HepG2 (cell line): ENCODE results near the gene PEMT. TPM values are rescaled to one million over a fixed set of nuclear protein-coding genes. Genes with fewer than 3 reads are reported as not detected.

Source experiments
- CCAR2 ChIP-seq: fragments of 200-400 bp; formaldehyde crosslinking; optimal IDR thresholded peaks from 2 replicates; pipeline ENCODE3; 2018; ENCODE audit warnings: low read depth, mild to moderate bottlenecking, low read length, moderate library complexity
- MTA1 ChIP-seq: sonication (generic); formaldehyde crosslinking; IDR thresholded peaks from 2 replicates; pipeline ENCODE4 v1.4.0; 2020; ENCODE audit warnings: missing genetic modification reagents, mild to moderate bottlenecking, borderline replicate concordance
- TOE1 ChIP-seq: sonication (generic); formaldehyde crosslinking; IDR thresholded peaks from 2 replicates; pipeline ENCODE4 v1.4.0; 2020; ENCODE audit warnings: mild to moderate bottlenecking, missing genetic modification reagents
- ZBTB7A ChIP-seq: sonication (generic); formaldehyde crosslinking; IDR thresholded peaks from 2 replicates; pipeline ENCODE4 v1.8.0; 2022; ENCODE audit warnings: mild to moderate bottlenecking, missing genetic modification reagents
- ZNF746 ChIP-seq: sonication (generic); formaldehyde crosslinking; IDR thresholded peaks from 2 replicates; pipeline ENCODE4 v1.8.0; 2022; ENCODE audit warnings: mild to moderate bottlenecking, missing genetic modification reagents
- ZNF777 ChIP-seq: sonication (generic); formaldehyde crosslinking; IDR thresholded peaks from 2 replicates; pipeline ENCODE4 v1.4.0; 2020; ENCODE audit warnings: missing genetic modification reagents
- ZNF879 ChIP-seq: sonication (generic); formaldehyde crosslinking; IDR thresholded peaks from 2 replicates; pipeline ENCODE4 v1.8.1; 2023; ENCODE audit warnings: missing genetic modification reagents
- polyA plus RNA-seq, 8 experiments: library from polyadenylated mRNA; depleted of rRNA in 3 of 8; stranded (reverse) in 7 of 8; unstranded in 1 of 8; fragments of >200 nt; fragmentation: Illumina TruSeq in 4 of 8; extraction: Trizol in 4 of 8; gene quantifications; 2 replicates each; pipeline versions ENCODE4 v1.2.1 to v1.2.3, GENCODE V29; 2011 to 2016; ENCODE audit warnings: low read depth in 4 of 8, missing spikeins in 1 of 8, mixed read lengths in 1 of 8; ENCODE audit not compliant: insufficient read depth in 1 of 8
- total RNA-seq, 5 experiments: library from RNA; depleted of rRNA; stranded (reverse); fragments of >200 nt; fragmentation: Illumina TruSeq; extraction: Trizol; gene quantifications; 2 replicates each; pipeline ENCODE4 v1.2.3, GENCODE V29; 2016; ENCODE audit warnings: low read depth in 1 of 5
- TF ChIP-seq, protein P1 (sequence below): sonication (generic); formaldehyde crosslinking; IDR thresholded peaks from 2 replicates; pipeline ENCODE4; 2020; ENCODE audit warnings: missing genetic modification reagents, mild to moderate bottlenecking, borderline replicate concordance
- TF ChIP-seq, protein P2 (sequence below): sonication (generic); formaldehyde crosslinking; IDR thresholded peaks from 2 replicates; pipeline ENCODE4 v1.5.1; 2020; ENCODE audit warnings: mild to moderate bottlenecking, moderate library complexity, missing genetic modification reagents
- TF ChIP-seq, protein P3 (sequence below): sonication (generic); formaldehyde crosslinking; IDR thresholded peaks from 2 replicates; pipeline ENCODE4 v1.8.1; 2022; ENCODE audit warnings: mild to moderate bottlenecking, missing genetic modification reagents
- TF ChIP-seq, protein P4 (sequence below): sonication (generic); formaldehyde crosslinking; IDR thresholded peaks from 2 replicates; pipeline ENCODE4 v1.4.0; 2020; ENCODE audit warnings: missing genetic modification reagents
- TF ChIP-seq, protein P5 (sequence below): sonication (generic); formaldehyde crosslinking; IDR thresholded peaks from 2 replicates; pipeline ENCODE4 v1.4.0; 2020; ENCODE audit warnings: mild to moderate bottlenecking, missing genetic modification reagents, borderline replicate concordance
- TF ChIP-seq, protein P6 (sequence below): sonication (generic); formaldehyde crosslinking; IDR thresholded peaks from 2 replicates; pipeline ENCODE4 v1.8.1; 2023; ENCODE audit warnings: missing genetic modification reagents, inconsistent platforms, borderline replicate concordance

The PEMT gene
- total and polyA plus RNA-seq, 2 of the 13 experiments (the other 11 are each of a cell fraction or from before 2014, with no cell fraction given): 31.7 to 43.6 TPM

DNA sequence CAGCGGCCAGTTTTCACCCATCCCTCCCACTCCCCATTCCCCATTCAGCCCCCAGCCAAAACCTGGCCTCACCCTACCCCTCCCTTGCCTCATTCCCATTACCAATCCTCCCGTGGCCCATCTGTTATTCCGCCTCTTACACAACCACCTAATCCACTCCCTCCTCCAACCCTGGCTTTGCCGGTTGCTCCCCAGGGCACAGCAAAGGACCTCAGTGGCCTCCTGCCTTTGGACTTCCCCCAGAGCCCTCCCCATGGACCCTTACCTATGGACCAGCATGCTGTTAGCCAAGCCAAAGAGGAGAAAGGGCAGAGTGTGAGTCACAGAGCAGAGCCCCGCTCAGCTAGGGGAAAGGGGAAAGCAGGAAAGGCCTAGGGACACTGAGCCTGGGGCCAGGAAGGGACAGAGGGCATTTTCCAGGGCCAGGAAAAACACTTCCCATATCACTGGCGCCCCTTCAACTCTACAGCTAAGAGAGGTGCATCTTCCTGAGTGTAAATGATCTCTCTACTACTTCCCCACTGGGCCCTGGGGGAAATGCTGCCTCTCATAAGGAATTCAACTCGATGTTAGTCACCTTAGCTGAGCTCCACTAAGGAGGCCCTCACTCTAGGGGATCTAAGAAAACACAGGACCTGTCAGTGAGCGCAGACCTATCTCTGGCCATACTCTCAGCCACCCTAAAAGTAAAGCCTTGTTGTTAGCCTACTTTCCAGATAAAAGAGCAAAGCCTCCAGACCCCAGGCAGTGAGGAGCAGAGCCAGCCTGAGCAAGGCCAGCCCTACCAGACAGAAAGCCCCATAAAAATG is 10.6 kb downstream of the PEMT start (continued):
- TF ChIP-seq, protein P1, sequence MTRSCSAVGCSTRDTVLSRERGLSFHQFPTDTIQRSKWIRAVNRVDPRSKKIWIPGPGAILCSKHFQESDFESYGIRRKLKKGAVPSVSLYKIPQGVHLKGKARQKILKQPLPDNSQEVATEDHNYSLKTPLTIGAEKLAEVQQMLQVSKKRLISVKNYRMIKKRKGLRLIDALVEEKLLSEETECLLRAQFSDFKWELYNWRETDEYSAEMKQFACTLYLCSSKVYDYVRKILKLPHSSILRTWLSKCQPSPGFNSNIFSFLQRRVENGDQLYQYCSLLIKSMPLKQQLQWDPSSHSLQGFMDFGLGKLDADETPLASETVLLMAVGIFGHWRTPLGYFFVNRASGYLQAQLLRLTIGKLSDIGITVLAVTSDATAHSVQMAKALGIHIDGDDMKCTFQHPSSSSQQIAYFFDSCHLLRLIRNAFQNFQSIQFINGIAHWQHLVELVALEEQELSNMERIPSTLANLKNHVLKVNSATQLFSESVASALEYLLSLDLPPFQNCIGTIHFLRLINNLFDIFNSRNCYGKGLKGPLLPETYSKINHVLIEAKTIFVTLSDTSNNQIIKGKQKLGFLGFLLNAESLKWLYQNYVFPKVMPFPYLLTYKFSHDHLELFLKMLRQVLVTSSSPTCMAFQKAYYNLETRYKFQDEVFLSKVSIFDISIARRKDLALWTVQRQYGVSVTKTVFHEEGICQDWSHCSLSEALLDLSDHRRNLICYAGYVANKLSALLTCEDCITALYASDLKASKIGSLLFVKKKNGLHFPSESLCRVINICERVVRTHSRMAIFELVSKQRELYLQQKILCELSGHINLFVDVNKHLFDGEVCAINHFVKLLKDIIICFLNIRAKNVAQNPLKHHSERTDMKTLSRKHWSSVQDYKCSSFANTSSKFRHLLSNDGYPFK (CRISPR knock-in tag): 0 out of 2 replicates have a peak, but pooled peaks have one; percentile 17
- TF ChIP-seq CCAR2 (no peak), ZNF879 (no peak), TOE1 (no peak), ZBTB7A (CRISPR knock-in tag) (peak; percentile 63; the same call in 1 of the 2 replicates), ZNF746 (CRISPR knock-in tag) (peak; percentile 88), ZNF777 (CRISPR knock-in tag) (no peak), MTA1 (CRISPR knock-in tag) (peak; percentile 95)
- TF ChIP-seq, protein P2, sequence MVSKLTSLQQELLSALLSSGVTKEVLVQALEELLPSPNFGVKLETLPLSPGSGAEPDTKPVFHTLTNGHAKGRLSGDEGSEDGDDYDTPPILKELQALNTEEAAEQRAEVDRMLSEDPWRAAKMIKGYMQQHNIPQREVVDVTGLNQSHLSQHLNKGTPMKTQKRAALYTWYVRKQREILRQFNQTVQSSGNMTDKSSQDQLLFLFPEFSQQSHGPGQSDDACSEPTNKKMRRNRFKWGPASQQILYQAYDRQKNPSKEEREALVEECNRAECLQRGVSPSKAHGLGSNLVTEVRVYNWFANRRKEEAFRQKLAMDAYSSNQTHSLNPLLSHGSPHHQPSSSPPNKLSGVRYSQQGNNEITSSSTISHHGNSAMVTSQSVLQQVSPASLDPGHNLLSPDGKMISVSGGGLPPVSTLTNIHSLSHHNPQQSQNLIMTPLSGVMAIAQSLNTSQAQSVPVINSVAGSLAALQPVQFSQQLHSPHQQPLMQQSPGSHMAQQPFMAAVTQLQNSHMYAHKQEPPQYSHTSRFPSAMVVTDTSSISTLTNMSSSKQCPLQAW (CRISPR knock-in tag): peak; percentile 91
- TF ChIP-seq, protein P3, sequence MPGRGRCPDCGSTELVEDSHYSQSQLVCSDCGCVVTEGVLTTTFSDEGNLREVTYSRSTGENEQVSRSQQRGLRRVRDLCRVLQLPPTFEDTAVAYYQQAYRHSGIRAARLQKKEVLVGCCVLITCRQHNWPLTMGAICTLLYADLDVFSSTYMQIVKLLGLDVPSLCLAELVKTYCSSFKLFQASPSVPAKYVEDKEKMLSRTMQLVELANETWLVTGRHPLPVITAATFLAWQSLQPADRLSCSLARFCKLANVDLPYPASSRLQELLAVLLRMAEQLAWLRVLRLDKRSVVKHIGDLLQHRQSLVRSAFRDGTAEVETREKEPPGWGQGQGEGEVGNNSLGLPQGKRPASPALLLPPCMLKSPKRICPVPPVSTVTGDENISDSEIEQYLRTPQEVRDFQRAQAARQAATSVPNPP (CRISPR knock-in tag): no peak
- TF ChIP-seq, protein P4, sequence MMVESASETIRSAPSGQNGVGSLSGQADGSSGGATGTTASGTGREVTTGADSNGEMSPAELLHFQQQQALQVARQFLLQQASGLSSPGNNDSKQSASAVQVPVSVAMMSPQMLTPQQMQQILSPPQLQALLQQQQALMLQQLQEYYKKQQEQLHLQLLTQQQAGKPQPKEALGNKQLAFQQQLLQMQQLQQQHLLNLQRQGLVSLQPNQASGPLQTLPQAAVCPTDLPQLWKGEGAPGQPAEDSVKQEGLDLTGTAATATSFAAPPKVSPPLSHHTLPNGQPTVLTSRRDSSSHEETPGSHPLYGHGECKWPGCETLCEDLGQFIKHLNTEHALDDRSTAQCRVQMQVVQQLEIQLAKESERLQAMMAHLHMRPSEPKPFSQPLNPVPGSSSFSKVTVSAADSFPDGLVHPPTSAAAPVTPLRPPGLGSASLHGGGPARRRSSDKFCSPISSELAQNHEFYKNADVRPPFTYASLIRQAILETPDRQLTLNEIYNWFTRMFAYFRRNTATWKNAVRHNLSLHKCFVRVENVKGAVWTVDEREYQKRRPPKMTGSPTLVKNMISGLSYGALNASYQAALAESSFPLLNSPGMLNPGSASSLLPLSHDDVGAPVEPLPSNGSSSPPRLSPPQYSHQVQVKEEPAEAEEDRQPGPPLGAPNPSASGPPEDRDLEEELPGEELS: peak; percentile 56
- TF ChIP-seq, protein P5, sequence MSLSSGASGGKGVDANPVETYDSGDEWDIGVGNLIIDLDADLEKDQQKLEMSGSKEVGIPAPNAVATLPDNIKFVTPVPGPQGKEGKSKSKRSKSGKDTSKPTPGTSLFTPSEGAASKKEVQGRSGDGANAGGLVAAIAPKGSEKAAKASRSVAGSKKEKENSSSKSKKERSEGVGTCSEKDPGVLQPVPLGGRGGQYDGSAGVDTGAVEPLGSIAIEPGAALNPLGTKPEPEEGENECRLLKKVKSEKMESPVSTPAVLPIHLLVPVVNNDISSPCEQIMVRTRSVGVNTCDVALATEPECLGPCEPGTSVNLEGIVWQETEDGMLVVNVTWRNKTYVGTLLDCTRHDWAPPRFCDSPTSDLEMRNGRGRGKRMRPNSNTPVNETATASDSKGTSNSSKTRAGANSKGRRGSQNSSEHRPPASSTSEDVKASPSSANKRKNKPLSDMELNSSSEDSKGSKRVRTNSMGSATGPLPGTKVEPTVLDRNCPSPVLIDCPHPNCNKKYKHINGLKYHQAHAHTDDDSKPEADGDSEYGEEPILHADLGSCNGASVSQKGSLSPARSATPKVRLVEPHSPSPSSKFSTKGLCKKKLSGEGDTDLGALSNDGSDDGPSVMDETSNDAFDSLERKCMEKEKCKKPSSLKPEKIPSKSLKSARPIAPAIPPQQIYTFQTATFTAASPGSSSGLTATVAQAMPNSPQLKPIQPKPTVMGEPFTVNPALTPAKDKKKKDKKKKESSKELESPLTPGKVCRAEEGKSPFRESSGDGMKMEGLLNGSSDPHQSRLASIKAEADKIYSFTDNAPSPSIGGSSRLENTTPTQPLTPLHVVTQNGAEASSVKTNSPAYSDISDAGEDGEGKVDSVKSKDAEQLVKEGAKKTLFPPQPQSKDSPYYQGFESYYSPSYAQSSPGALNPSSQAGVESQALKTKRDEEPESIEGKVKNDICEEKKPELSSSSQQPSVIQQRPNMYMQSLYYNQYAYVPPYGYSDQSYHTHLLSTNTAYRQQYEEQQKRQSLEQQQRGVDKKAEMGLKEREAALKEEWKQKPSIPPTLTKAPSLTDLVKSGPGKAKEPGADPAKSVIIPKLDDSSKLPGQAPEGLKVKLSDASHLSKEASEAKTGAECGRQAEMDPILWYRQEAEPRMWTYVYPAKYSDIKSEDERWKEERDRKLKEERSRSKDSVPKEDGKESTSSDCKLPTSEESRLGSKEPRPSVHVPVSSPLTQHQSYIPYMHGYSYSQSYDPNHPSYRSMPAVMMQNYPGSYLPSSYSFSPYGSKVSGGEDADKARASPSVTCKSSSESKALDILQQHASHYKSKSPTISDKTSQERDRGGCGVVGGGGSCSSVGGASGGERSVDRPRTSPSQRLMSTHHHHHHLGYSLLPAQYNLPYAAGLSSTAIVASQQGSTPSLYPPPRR (CRISPR knock-in tag): peak; percentile 84
- TF ChIP-seq, protein P6, sequence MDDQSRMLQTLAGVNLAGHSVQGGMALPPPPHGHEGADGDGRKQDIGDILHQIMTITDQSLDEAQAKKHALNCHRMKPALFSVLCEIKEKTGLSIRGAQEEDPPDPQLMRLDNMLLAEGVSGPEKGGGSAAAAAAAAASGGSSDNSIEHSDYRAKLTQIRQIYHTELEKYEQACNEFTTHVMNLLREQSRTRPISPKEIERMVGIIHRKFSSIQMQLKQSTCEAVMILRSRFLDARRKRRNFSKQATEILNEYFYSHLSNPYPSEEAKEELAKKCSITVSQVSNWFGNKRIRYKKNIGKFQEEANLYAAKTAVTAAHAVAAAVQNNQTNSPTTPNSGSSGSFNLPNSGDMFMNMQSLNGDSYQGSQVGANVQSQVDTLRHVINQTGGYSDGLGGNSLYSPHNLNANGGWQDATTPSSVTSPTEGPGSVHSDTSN (CRISPR knock-in tag): no peak
